ENCODE data around the gene CCDC110. TPM values are rescaled to one million over a fixed set of nuclear protein-coding genes. Genes with fewer than 3 reads are reported as not detected.

CCDC110 gene
- total and polyA plus RNA-seq, 2 donors (not counting 3 experiments of a cell fraction or from before 2014, with no cell fraction given) = 0.25 to 0.71 TPM

GRCh38 chr4:185464887-185465286 is 6.6 kb downstream of the CCDC110 start:
- BruUV-seq (replicated peaks) = no TSS peak
- no peak for TF ChIP-seq EZH2 (IDR thresholded peaks at IDR 0.05; ENCODE audit: borderline replicate concordance, low read depth, low read length, severe bottlenecking)
- TF ChIP-seq CTCF (IDR thresholded peaks at IDR 0.05; ENCODE audit: extremely low read depth in 1 of 2, insufficient read depth in 1 of 2, low read depth in 1 of 2, low read length in 2 of 2) = no peak
- TF ChIP-seq MYC (IDR thresholded peaks at IDR 0.05; ENCODE audit: low read depth, low read length) = no peak
- no peak for TF ChIP-seq POLR2A (IDR thresholded peaks at IDR 0.05; ENCODE audit: low read depth, low read length)
- TF ChIP-seq FOS (IDR thresholded peaks at IDR 0.05; ENCODE audit: borderline replicate concordance, insufficient read depth, low read length) = no peak
- no peak for TF ChIP-seq GATA2 (IDR thresholded peaks at IDR 0.05; ENCODE audit: insufficient read depth, insufficient read length, low read depth, low read length)
- no peak for TF ChIP-seq MAX (IDR thresholded peaks at IDR 0.05; ENCODE audit: insufficient read depth, insufficient read length)
- no peak for TF ChIP-seq POLR2AphosphoS5 (IDR thresholded peaks at IDR 0.05; ENCODE audit: insufficient read depth, low read depth, low read length)
- TF ChIP-seq JUN (IDR thresholded peaks at IDR 0.05; ENCODE audit: borderline replicate concordance, insufficient read depth, insufficient read length, low read depth) = no peak
- DNase-seq (ENCODE audit: low read depth, low spot score) (peak; percentile 74), FAIRE-seq (peak; percentile 72)
- peaks cover 12 to 15% of the 10 kb centered on the region in 2 experiments for H3K27me3 ChIP-seq (ENCODE audit: control insufficient read depth in 2 of 2, insufficient read depth in 2 of 2, low read length in 2 of 2)
- H2AFZ ChIP-seq (ENCODE audit: low read depth, low read length) = no peak overlapping the region
- H3K4me3 ChIP-seq (replicated peaks in 1 of 3; ENCODE audit: insufficient read depth in 1 of 3, low read depth in 1 of 3, low read length in 3 of 3) = peak overlapping the region in 1 of 3 experiments; percentile 22
- peaks cover 13% of the 10 kb centered on the region for H3K4me1 ChIP-seq (ENCODE audit: control insufficient read depth, extremely low read depth, insufficient read depth, low read length)
- H3K79me2 ChIP-seq (ENCODE audit: control insufficient read depth, insufficient read depth, low read length) = no peaks in the 10 kb centered on the region
- no peaks in the 10 kb centered on the region for H3K9me1 ChIP-seq (replicated peaks; ENCODE audit: control insufficient read depth, extremely low read depth, insufficient read depth, low read length)
- dilution Hi-C loops (cut with MboI; ENCODE audit: extremely low pct_ligation_motif_present, low sequenced_read_pairs) = no loop called here
- H3K9me3 ChIP-seq (replicated peaks; ENCODE audit: control insufficient read depth, insufficient read depth, low read length) = no peaks in the 10 kb centered on the region
- intact Hi-C loops (cut with micrococcal nuclease) = no loop called here
- H3K4me2 ChIP-seq (ENCODE audit: insufficient read depth, low read length) = peak overlapping the region; percentile 40
- no peak overlapping the region for H3K9ac ChIP-seq (replicated peaks; ENCODE audit: extremely low read depth, insufficient read depth, low read length)
- POLR2A ChIA-PET = no interaction called here
- H3K27ac ChIP-seq (ENCODE audit: insufficient read depth, low read depth, low read length) = no peak overlapping the region
- CTCF ChIA-PET = interaction anchor here (1.0 to 1.5 kb wide), 4 partner anchors 15 to 281 kb away, joined by 3 to 9 read pairs (median 4); no protein-coding TSS in a partner anchor
- H4K20me1 ChIP-seq (replicated peaks; ENCODE audit: control insufficient read depth, extremely low read depth, insufficient read depth, low read length) = no peaks in the 10 kb centered on the region
- no peaks in the 10 kb centered on the region for H3K36me3 ChIP-seq (ENCODE audit: control insufficient read depth in 2 of 2, extremely low read depth in 1 of 2, insufficient read depth in 2 of 2, low read length in 2 of 2)

All from endothelial cell of umbilical vein (primary cell).